Neural cell (in vitro differentiated cells): ENCODE results near the gene NR1H3.

Experiments
- CTCF ChIP-seq: fragments of 450-650 bp; IDR thresholded peaks from 2 replicates; pipeline ENCODE4 v1.5.1; 2014; ENCODE audit warnings: antibody characterized with exemption, mild to moderate bottlenecking, moderate library complexity; ENCODE audit not compliant: poor library complexity, severe bottlenecking
- EP300 ChIP-seq: fragments of 450-650 bp; conservative IDR thresholded peaks from 2 replicates; pipeline ENCODE4 v1.6.1; 2014; ENCODE audit warnings: antibody characterized with exemption, mild to moderate bottlenecking, moderate library complexity; ENCODE audit not compliant: poor library complexity, severe bottlenecking
- EZH2 ChIP-seq: fragments of 200-600, 300-800 bp; shearing (Covaris generic), sonication (generic); IDR thresholded peaks from 2 replicates; pipeline ENCODE4 v1.6.1; 2014; ENCODE audit warnings: antibody characterized with exemption, low read length, borderline replicate concordance, mild to moderate bottlenecking; ENCODE audit not compliant: insufficient read depth, poor library complexity, severe bottlenecking
- POLR2AphosphoS5 ChIP-seq: IDR thresholded peaks from 2 replicates; pipeline ENCODE4 v1.6.1; 2012
- SMC3 ChIP-seq: fragments of 450-650 bp; conservative IDR thresholded peaks from 2 replicates; pipeline ENCODE4 v1.6.1; 2014; ENCODE audit warnings: antibody characterized with exemption, mild to moderate bottlenecking, moderate library complexity; ENCODE audit not compliant: poor library complexity

DNA sequence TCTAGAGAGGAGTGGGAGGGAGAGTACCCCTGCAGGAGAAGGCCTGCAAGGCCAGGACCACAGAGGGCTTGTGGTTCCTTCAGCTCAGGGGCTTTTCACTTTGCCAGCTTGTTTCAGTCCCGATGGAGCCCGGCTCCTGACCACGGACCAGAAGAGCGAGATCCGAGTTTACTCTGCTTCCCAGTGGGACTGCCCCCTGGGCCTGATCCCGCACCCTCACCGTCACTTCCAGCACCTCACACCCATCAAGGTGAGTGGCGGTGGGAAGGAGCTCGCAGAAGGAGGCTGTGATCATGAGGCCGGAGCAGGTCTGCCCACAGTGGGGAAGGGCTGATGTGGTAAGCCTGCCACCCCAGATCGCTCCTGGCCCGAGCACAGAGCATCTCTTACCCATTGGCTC is 22.6 kb upstream of the NR1H3 start:
- no peak for TF ChIP-seq CTCF
- TF ChIP-seq SMC3, result no peak
- TF ChIP-seq POLR2AphosphoS5, result no peak
- no peak for TF ChIP-seq EZH2
- TF ChIP-seq EP300, result no peak
